GM18526 (cell line): ENCODE data around the gene SUPT3H.

ENCODE experiments used
- POLR2A ChIP-seq: IDR thresholded peaks from 3 replicates; pipeline ENCODE4 v1.6.1; 2011; ENCODE audit not compliant: insufficient read length; ENCODE audit errors: extremely low read depth

SUPT3H gene

GRCh38 chr6:45094831-45095230 is 282.9 kb downstream of the SUPT3H start:
- no peak for TF ChIP-seq POLR2A

GRCh38 chr6:45092135-45092534 is 285.6 kb downstream of the SUPT3H start:
- TF ChIP-seq POLR2A = no peak

- no peak for TF ChIP-seq POLR2A
Observed at GRCh38 chr6:45086360-45087084, 291.2 kb downstream of the SUPT3H start.

GRCh38 chr6:45084257-45084656 is 293.5 kb downstream of the SUPT3H start:
- no peak for TF ChIP-seq POLR2A

GRCh38 chr6:45082091-45082490 is 295.6 kb downstream of the SUPT3H start:
- TF ChIP-seq POLR2A = no peak

- no peak for TF ChIP-seq POLR2A
Observed at GRCh38 chr6:45081634-45082033, 296.1 kb downstream of the SUPT3H start.

- TF ChIP-seq POLR2A = no peak
Observed at GRCh38 chr6:45078432-45078831, 299.3 kb downstream of the SUPT3H start.

- no peak for TF ChIP-seq POLR2A
Observed at GRCh38 chr6:45076217-45076930, 301.4 kb downstream of the SUPT3H start.

- TF ChIP-seq POLR2A = no peak
Observed at GRCh38 chr6:45075246-45075645, 302.5 kb downstream of the SUPT3H start.

- TF ChIP-seq POLR2A = no peak
Observed at GRCh38 chr6:45074439-45074838, 303.3 kb downstream of the SUPT3H start.

GRCh38 chr6:45073771-45074170 is 304.0 kb downstream of the SUPT3H start:
- TF ChIP-seq POLR2A = no peak

GRCh38 chr6:45072673-45073072 is 305.1 kb downstream of the SUPT3H start:
- no peak for TF ChIP-seq POLR2A

GRCh38 chr6:45072016-45072415 is 305.7 kb downstream of the SUPT3H start:
- no peak for TF ChIP-seq POLR2A

- no peak for TF ChIP-seq POLR2A
Observed at GRCh38 chr6:45069091-45069490, 308.6 kb downstream of the SUPT3H start.

- TF ChIP-seq POLR2A = no peak
Observed at GRCh38 chr6:45057711-45058110, 320.0 kb downstream of the SUPT3H start.

- TF ChIP-seq POLR2A = no peak
Observed at GRCh38 chr6:45054610-45055009, 323.1 kb downstream of the SUPT3H start.

GRCh38 chr6:45052325-45052724 is 325.4 kb downstream of the SUPT3H start:
- TF ChIP-seq POLR2A = no peak

GRCh38 chr6:45049188-45049843 is 328.4 kb downstream of the SUPT3H start:
- no peak for TF ChIP-seq POLR2A
